Chondrocyte (in vitro differentiated cells): ENCODE measurements around the gene MTA3. TPM values are rescaled to one million over a fixed set of nuclear protein-coding genes. Genes with fewer than 3 reads are reported as not detected.
"Not testable (repeated sequence)": the region's sequence is repeated elsewhere in the genome, so short reads cannot be mapped to it uniquely, and the experiment has no call there.

Experiments
- DNase-seq: peaks from one replicate; pipeline ENCODE4 v3.0.0; 2021; ENCODE audit warnings: mixed read lengths, low spot score
- H3K27ac Mint-ChIP-seq: one replicate; pipeline ENCODE4 v1.8.0; 2021; ENCODE audit warnings: mild to moderate bottlenecking, moderate library complexity, mixed read lengths; ENCODE audit not compliant: unreplicated experiment
- H3K27me3 Mint-ChIP-seq: 2 replicates; pipeline ENCODE4 v1.8.0; 2021; ENCODE audit warnings: low read depth, mixed read lengths
- H3K36me3 Mint-ChIP-seq: 2 replicates; pipeline ENCODE4 v1.8.0; 2021; ENCODE audit warnings: low read depth, mixed read lengths
- H3K4me1 Mint-ChIP-seq: 2 replicates; pipeline ENCODE4 v1.8.0; 2021; ENCODE audit warnings: low read depth, mild to moderate bottlenecking, mixed read lengths
- H3K4me3 Mint-ChIP-seq: one replicate; pipeline ENCODE4 v1.8.0; 2021; ENCODE audit warnings: mild to moderate bottlenecking, moderate library complexity, mixed read lengths; ENCODE audit not compliant: unreplicated experiment
- H3K9me3 Mint-ChIP-seq: 2 replicates; pipeline ENCODE4 v1.8.0; 2021; ENCODE audit warnings: low read depth, mixed read lengths
- CTCF ChIP-seq: fragments of 200-600 bp; sonication (generic); IDR thresholded peaks from 2 replicates; pipeline ENCODE4 v1.5.0; 2021; ENCODE audit warnings: antibody characterized with exemption, mild to moderate bottlenecking, moderate library complexity
- total RNA-seq: library from RNA; stranded (reverse); gene quantifications from 3 replicates; pipeline ENCODE4 v1.2.1, GENCODE V29; 2021

MTA3 gene
- total RNA-seq, 1 donor from 2014 or later, result 39.3 TPM

GRCh38 chr2:42558827-42559226 is 9.6 kb upstream of the MTA3 start:
- H3K27me3 Mint-ChIP-seq, result peaks cover 2% of the 10 kb centered on the region

GRCh38 chr2:42560133-42560532 is 8.3 kb upstream of the MTA3 start:
- not testable (repeated sequence) for H3K9me3 Mint-ChIP-seq, H3K36me3 Mint-ChIP-seq, H3K27me3 Mint-ChIP-seq, H3K27ac Mint-ChIP-seq, DNase-seq, H3K4me1 Mint-ChIP-seq, H3K4me3 Mint-ChIP-seq

More at GRCh38 chr2:42558827-42559226, 9.6 kb upstream of the MTA3 start:
- H3K9me3 Mint-ChIP-seq, result no peaks in the 10 kb centered on the region
- no peaks in the 10 kb centered on the region for H3K4me1 Mint-ChIP-seq
- no peak for TF ChIP-seq CTCF
- H3K4me3 Mint-ChIP-seq, result no peak overlapping the region
- DNase-seq, result no peak
- H3K36me3 Mint-ChIP-seq, result peaks cover 2% of the 10 kb centered on the region
- no peak overlapping the region for H3K27ac Mint-ChIP-seq

- H3K4me1 Mint-ChIP-seq, result no peaks in the 10 kb centered on the region
- peaks cover 2% of the 10 kb centered on the region for H3K36me3 Mint-ChIP-seq
- H3K4me3 Mint-ChIP-seq, result no peak overlapping the region
- no peak for DNase-seq
- TF ChIP-seq CTCF, result no peak
- no peaks in the 10 kb centered on the region for H3K9me3 Mint-ChIP-seq
- no peaks in the 10 kb centered on the region for H3K27me3 Mint-ChIP-seq
- no peak overlapping the region for H3K27ac Mint-ChIP-seq
Measured at GRCh38 chr2:42560899-42561298, 7.5 kb upstream of the MTA3 start.

- TF ChIP-seq CTCF, result no peak
- Mint-ChIP-seq H3K27ac (no peak overlapping the region), H3K4me3 (no peak overlapping the region), H3K9me3 (no peaks in the 10 kb centered on the region), H3K27me3 (no peaks in the 10 kb centered on the region), H3K36me3 (peaks cover 2% of the 10 kb centered on the region), H3K4me1 (peaks cover 13% of the 10 kb centered on the region)
- no peak for DNase-seq
Measured at GRCh38 chr2:42562474-42563144, 5.8 kb upstream of the MTA3 start.

GRCh38 chr2:42566025-42566424 is 2.4 kb upstream of the MTA3 start:
- TF ChIP-seq CTCF, result no peak
- Mint-ChIP-seq H3K9me3 (no peaks in the 10 kb centered on the region), H3K4me1 (peaks cover 29% of the 10 kb centered on the region), H3K27ac (no peak overlapping the region), H3K27me3 (no peaks in the 10 kb centered on the region), H3K4me3 (no peak overlapping the region), H3K36me3 (peaks cover 2% of the 10 kb centered on the region)
- no peak for DNase-seq

- peak overlapping the region; percentile 37 for H3K27ac Mint-ChIP-seq
- H3K4me1 Mint-ChIP-seq, result peaks cover 29% of the 10 kb centered on the region
- no peak for TF ChIP-seq CTCF
- H3K27me3 Mint-ChIP-seq, result no peaks in the 10 kb centered on the region
- no peak for DNase-seq
- no peaks in the 10 kb centered on the region for H3K9me3 Mint-ChIP-seq
- peaks cover 4% of the 10 kb centered on the region for H3K36me3 Mint-ChIP-seq
- no peak overlapping the region for H3K4me3 Mint-ChIP-seq
Measured at GRCh38 chr2:42566837-42567321, 1.6 kb upstream of the MTA3 start.
